Spleen (tissue), 7 donors: ENCODE measurements around the gene PRDX5.

ENCODE experiments used
- POLR2AphosphoS5 ChIP-seq, 3 donors: sonication (generic); formaldehyde crosslinking; IDR thresholded peaks; one replicate each; pipeline ENCODE4 v1.5.1; 2017; ENCODE audit warnings: antibody characterized with exemption in 3 of 3
- TF ChIP-seq, protein P1 (sequence below), 11 experiments: fragments of 200-600 bp in 7 of 11; fragments of 450-650 bp in 4 of 11; sonication (generic) in 4 of 11; IDR thresholded peaks in 8 of 11; conservative IDR thresholded peaks in 3 of 11; 1 replicate in 7 of 11; 2 replicates in 4 of 11; pipeline versions ENCODE4 v1.4.0 to v1.8.0; 2016 to 2021; ENCODE audit warnings: antibody characterized with exemption in 11 of 11, inconsistent platforms in 4 of 11, mild to moderate bottlenecking in 1 of 11
- donor health status: DM: no; HTN: no; CAD: no; lungs with moderate emphysema.
- donor health status: DM: no; HTN: no; CAD: no.
- donor health status: DM: no; HTN: no; CAD: no.

DNA sequence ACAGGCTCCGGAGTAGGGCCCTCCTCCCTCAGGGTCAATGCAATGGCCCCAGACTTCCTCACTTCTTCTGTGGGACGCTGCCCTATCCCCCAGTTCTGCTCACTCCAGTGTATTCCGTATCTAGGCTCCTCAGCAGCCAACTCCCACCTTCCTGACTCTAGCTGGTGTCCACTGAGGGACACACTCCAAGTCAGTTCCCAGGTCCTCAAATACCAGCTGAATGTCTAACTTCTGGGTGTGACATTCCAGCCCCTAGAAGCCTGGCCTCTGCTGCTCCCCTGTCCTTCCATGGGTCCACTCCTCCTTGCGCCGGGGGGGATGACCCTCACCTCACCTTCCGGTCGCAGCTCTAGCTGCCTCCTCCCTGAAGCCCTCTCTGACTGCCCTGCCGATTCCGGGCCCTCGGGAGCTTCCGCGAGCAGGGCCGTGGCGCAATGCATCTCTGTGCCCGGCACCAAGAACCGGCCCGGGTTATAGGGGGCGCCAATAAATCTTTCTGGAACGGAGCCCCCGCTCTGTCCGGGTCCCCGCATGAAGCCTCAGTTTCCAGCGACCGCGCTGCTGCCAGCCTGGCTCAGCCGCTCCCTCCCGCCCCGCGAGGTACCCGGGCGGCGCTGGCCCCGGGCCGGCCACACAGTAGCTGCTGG, 48.9 kb upstream of the PRDX5 start:
- TF ChIP-seq, protein P1, sequence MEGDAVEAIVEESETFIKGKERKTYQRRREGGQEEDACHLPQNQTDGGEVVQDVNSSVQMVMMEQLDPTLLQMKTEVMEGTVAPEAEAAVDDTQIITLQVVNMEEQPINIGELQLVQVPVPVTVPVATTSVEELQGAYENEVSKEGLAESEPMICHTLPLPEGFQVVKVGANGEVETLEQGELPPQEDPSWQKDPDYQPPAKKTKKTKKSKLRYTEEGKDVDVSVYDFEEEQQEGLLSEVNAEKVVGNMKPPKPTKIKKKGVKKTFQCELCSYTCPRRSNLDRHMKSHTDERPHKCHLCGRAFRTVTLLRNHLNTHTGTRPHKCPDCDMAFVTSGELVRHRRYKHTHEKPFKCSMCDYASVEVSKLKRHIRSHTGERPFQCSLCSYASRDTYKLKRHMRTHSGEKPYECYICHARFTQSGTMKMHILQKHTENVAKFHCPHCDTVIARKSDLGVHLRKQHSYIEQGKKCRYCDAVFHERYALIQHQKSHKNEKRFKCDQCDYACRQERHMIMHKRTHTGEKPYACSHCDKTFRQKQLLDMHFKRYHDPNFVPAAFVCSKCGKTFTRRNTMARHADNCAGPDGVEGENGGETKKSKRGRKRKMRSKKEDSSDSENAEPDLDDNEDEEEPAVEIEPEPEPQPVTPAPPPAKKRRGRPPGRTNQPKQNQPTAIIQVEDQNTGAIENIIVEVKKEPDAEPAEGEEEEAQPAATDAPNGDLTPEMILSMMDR (IDR thresholded peaks at IDR 0.05 in 8 of 11, conservative IDR thresholded peaks at IDR 0.05 in 3 of 11): no peak
- TF ChIP-seq POLR2AphosphoS5 (IDR thresholded peaks at IDR 0.05): no peak
